ENCODE data around the gene LGALS7B.

DNA sequence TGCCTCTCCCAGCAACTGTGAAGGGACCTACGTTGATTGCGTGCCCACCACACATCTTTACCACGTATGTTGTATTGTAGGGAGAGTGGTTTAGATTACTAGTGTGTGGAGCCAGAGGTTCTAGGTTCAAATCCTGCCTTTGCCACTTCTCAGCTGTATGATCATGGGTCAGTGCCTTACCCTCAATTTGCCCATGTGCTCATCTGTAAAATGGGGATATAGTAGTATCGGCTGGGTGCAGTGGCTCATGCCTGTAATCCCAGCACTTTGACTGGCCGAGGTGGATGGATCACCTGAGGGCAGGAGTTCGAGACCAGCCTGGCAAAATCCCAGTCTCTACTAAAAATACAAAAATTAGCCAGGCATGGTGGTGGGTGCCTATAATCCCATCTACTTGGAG lies 24.3 kb downstream of the LGALS7B start:
- TF ChIP-seq, protein P1, sequence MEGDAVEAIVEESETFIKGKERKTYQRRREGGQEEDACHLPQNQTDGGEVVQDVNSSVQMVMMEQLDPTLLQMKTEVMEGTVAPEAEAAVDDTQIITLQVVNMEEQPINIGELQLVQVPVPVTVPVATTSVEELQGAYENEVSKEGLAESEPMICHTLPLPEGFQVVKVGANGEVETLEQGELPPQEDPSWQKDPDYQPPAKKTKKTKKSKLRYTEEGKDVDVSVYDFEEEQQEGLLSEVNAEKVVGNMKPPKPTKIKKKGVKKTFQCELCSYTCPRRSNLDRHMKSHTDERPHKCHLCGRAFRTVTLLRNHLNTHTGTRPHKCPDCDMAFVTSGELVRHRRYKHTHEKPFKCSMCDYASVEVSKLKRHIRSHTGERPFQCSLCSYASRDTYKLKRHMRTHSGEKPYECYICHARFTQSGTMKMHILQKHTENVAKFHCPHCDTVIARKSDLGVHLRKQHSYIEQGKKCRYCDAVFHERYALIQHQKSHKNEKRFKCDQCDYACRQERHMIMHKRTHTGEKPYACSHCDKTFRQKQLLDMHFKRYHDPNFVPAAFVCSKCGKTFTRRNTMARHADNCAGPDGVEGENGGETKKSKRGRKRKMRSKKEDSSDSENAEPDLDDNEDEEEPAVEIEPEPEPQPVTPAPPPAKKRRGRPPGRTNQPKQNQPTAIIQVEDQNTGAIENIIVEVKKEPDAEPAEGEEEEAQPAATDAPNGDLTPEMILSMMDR (conservative IDR thresholded peaks at IDR 0.05; ENCODE audit: low read depth in 2 of 2), result no peak
- TF ChIP-seq EZH2phosphoT487 (IDR thresholded peaks at IDR 0.05; ENCODE audit: unreplicated experiment) (no peak), POLR2AphosphoS5 (IDR thresholded peaks at IDR 0.05; ENCODE audit: low read depth) (no peak), CREB1 (CRISPR knock-in tag; IDR thresholded peaks at IDR 0.05; ENCODE audit: low read depth) (no peak), EZH2 (IDR thresholded peaks at IDR 0.05; ENCODE audit: low read depth, unreplicated experiment) (no peak), NANOG (IDR thresholded peaks at IDR 0.05; ENCODE audit: borderline replicate concordance) (no peak)
- TF ChIP-seq, protein P2, sequence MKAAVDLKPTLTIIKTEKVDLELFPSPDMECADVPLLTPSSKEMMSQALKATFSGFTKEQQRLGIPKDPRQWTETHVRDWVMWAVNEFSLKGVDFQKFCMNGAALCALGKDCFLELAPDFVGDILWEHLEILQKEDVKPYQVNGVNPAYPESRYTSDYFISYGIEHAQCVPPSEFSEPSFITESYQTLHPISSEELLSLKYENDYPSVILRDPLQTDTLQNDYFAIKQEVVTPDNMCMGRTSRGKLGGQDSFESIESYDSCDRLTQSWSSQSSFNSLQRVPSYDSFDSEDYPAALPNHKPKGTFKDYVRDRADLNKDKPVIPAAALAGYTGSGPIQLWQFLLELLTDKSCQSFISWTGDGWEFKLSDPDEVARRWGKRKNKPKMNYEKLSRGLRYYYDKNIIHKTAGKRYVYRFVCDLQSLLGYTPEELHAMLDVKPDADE (IDR thresholded peaks at IDR 0.05), result no peak
- TF ChIP-seq, protein P3, sequence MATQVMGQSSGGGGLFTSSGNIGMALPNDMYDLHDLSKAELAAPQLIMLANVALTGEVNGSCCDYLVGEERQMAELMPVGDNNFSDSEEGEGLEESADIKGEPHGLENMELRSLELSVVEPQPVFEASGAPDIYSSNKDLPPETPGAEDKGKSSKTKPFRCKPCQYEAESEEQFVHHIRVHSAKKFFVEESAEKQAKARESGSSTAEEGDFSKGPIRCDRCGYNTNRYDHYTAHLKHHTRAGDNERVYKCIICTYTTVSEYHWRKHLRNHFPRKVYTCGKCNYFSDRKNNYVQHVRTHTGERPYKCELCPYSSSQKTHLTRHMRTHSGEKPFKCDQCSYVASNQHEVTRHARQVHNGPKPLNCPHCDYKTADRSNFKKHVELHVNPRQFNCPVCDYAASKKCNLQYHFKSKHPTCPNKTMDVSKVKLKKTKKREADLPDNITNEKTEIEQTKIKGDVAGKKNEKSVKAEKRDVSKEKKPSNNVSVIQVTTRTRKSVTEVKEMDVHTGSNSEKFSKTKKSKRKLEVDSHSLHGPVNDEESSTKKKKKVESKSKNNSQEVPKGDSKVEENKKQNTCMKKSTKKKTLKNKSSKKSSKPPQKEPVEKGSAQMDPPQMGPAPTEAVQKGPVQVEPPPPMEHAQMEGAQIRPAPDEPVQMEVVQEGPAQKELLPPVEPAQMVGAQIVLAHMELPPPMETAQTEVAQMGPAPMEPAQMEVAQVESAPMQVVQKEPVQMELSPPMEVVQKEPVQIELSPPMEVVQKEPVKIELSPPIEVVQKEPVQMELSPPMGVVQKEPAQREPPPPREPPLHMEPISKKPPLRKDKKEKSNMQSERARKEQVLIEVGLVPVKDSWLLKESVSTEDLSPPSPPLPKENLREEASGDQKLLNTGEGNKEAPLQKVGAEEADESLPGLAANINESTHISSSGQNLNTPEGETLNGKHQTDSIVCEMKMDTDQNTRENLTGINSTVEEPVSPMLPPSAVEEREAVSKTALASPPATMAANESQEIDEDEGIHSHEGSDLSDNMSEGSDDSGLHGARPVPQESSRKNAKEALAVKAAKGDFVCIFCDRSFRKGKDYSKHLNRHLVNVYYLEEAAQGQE (IDR thresholded peaks at IDR 0.05; ENCODE audit: unreplicated experiment), result no peak
